ENCODE results near the gene SYNJ2BP.

DNA sequence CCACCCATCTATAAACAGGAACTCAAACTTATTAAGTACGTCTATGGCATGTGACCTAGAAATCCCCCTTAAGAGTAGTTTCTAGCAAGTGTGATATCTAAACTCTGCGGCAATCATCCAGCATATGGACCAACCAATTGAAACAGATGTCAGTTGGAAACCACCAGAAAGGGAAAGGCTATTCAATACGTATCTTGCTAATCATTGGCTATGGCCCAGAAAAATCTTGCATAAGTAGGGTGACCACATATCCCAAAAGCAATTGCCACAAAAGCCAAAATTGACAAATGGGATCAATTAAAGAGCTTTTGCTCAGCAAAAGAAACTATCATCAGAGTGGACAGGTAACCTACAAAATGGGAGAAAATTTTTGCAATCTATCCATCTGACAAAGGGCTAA is 24.2 kb downstream of the SYNJ2BP start:
- no peak for TF ChIP-seq POLR2A (IDR thresholded peaks at IDR 0.05)
- no peak for TF ChIP-seq CTCF (IDR thresholded peaks at IDR 0.05 in 8 of 11, conservative IDR thresholded peaks at IDR 0.05 in 3 of 11)
- no peak for TF ChIP-seq POLR2AphosphoS5 (IDR thresholded peaks at IDR 0.05)
